CD4-positive, alpha-beta T cell treated with Interleukin-12 subunit alpha and Interleukin-12 subunit beta, for 1 hour (primary cell): ENCODE results near the gene OPA3.

ENCODE experiments used
- DNase-seq: peaks from one replicate; pipeline ENCODE4 v3.0.0-alpha.2; 2020

The OPA3 gene

GRCh38 chr19:45560686-45561085 is 23.9 kb downstream of the OPA3 start:
- no peak for DNase-seq

- no peak for DNase-seq
These were observed 24.6 kb downstream of the OPA3 start for GRCh38 chr19:45560038-45560437.

- DNase-seq, result peak; percentile 78
These were observed 26.2 kb downstream of the OPA3 start for GRCh38 chr19:45558399-45558878.

- DNase-seq, result no peak
These were observed 27.8 kb downstream of the OPA3 start for GRCh38 chr19:45556835-45557234.

- DNase-seq, result no peak
These were observed 30.1 kb downstream of the OPA3 start for GRCh38 chr19:45554481-45554880.

- DNase-seq, result no peak
These were observed 31.1 kb downstream of the OPA3 start for GRCh38 chr19:45553464-45553863.

GRCh38 chr19:45547965-45548609 is 36.5 kb downstream of the OPA3 start:
- no peak for DNase-seq

GRCh38 chr19:45547211-45547770 is 37.3 kb downstream of the OPA3 start:
- no peak for DNase-seq

GRCh38 chr19:45542234-45542668 is 42.4 kb downstream of the OPA3 start:
- no peak for DNase-seq

GRCh38 chr19:45539459-45539858 is 45.1 kb downstream of the OPA3 start:
- no peak for DNase-seq

GRCh38 chr19:45531349-45531748 is 53.3 kb downstream of the OPA3 start:
- DNase-seq, result no peak

- DNase-seq, result no peak
These were observed 55.2 kb downstream of the OPA3 start for GRCh38 chr19:45529420-45529785.

- DNase-seq, result peak; percentile 19
These were observed 55.7 kb downstream of the OPA3 start for GRCh38 chr19:45528744-45529419.

- no peak for DNase-seq
These were observed 56.4 kb downstream of the OPA3 start for GRCh38 chr19:45528149-45528743.

GRCh38 chr19:45527731-45528130 is 56.9 kb downstream of the OPA3 start:
- no peak for DNase-seq

- no peak for DNase-seq
These were observed 57.6 kb downstream of the OPA3 start for GRCh38 chr19:45526971-45527370.

GRCh38 chr19:45526143-45526542 is 58.5 kb downstream of the OPA3 start:
- no peak for DNase-seq

- DNase-seq, result no peak
These were observed 60.0 kb downstream of the OPA3 start for GRCh38 chr19:45524575-45525129.

- DNase-seq, result peak; percentile 88
These were observed 60.9 kb downstream of the OPA3 start for GRCh38 chr19:45523642-45524256.

- DNase-seq, result no peak
These were observed 62.3 kb downstream of the OPA3 start for GRCh38 chr19:45522010-45522941.

GRCh38 chr19:45518469-45518826 is 66.2 kb downstream of the OPA3 start:
- no peak for DNase-seq
